Activated CD4-positive, alpha-beta T cell treated with anti-CD3 and anti-CD28 coated beads, Interleukin-10, Interleukin-2, amounts not matched to agents 100 ng/mL and 50 ng/mL, durations not matched to agents 16 hours and 8 hours (primary cell): ENCODE results near the gene PASK.
"Not testable (repeated sequence)": the region's sequence is repeated elsewhere in the genome, so short reads cannot be mapped to it uniquely, and the experiment has no call there.

Experiments
- DNase-seq: peaks from one replicate; pipeline ENCODE4 v3.0.0-alpha.2; 2020

PASK gene

GRCh38 chr2:241122376-241123002 is 26.8 kb downstream of the PASK start:
- DNase-seq, result no peak

- no peak for DNase-seq
Measured at GRCh38 chr2:241121008-241121407, 28.3 kb downstream of the PASK start.

DNA sequence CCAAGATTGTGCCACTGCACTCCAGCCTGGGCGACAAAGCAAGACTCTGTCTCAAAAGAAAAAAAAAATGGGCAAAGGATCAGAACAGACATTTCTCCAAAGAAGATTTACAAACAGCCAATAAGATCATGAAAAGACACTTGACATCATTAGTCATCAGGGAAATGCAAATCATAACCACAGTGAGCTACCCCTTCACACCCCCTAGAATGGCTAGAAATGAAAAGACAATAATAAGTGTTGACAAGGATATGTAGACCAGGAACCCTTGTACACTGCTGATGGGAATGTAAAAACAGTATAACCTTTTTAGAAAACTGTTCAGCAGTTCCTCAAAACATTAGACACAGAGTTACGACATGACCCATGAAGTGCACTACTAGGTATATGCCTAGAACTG is 28.8 kb downstream of the PASK start:
- no peak for DNase-seq

DNA sequence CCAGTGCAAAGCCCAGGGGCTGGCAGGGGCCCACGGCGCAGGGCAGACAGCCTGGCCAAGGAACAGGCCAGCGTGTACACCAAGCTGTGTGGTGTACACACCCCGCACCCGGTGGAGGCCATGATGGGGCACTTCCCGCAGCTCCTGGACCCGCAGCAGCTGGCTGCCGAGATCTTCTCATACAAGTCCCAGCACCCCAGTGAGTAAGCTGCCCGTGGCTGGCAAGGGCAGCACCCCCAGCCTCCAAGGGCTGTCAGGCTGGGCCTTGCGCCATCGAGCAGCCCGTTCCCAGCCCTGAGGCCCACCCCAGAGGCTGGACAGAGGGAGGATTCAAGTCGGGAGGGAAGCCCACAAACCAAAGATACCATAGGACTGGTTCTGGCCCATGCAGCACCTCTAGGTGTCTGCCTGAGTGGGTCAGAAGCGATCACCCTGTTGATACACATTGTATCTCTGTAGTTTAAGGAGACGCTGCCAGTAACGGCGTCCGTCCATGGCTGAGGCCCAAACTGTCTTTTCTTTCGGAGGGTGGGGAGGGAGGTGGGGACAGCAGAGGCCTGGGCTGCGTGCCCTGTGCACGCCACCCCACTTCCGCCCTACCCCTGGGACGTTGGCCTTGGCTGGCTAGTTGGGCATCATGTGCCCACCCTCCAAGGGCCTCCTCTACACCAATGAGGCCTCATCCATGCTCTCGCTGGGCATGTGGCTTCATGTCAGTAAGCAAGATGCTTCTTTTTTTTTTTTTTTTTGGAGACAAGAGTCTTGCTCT is 30.4 kb downstream of the PASK start:
- DNase-seq, result no peak

- DNase-seq, result no peak
Measured at GRCh38 chr2:241116606-241117560, 32.4 kb downstream of the PASK start.

DNA sequence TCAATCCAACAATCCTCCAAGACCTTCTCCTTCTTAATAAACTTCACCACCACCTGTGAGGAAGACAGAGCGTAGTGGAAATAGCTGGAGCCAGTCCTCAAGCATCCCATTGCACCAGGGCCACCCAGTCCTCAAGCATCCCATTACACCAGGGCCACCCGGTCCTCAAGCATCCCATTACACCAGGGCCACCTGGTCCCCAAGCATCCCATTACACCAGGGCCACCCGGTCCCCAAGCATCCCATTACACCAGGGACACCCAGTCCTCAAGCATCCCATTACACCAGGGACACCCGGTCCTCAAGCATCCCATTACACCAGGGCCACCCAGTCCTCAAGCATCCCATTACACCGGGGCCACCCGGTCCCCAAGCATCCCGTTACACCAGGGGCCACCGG is 33.9 kb downstream of the PASK start:
- DNase-seq, result no peak

DNA sequence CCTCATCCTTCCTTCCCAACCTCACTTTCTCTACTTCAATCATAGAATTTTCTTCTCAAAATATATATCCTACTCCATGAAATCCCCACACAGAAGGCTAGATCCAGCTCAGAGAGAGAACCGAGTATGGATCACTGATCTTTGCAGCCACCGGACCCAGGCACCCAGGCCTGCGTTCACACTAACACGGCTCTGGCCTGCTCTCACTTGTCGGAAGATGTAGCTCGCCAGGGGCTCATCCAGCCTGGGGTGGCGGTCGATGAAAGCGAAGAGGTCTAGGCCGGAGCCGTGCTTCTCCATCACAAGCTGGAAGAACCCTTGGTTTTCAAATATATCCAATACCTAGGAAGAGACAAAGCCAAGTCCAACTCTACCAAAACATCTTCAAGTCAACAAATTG is 34.4 kb downstream of the PASK start:
- no peak for DNase-seq

DNA sequence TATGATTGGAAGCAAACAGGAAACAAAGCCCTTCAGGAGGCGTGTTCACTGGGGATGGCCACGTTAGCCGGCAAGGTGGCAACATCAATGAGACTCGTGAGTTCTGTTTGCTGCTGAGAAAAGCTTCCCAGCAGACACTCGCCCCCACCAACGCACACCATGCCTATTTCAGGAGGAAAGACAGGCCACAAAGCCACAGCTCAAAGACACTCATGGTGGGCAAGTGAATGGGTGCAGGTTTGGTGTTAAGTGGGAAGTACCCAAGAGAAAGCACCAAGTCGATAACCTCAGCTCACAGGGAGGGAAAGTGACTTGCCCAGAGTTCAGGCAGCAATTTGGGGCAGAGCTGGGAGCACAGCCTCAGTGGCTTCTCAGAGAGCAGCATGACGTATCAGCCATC is 36.7 kb downstream of the PASK start:
- DNase-seq, result peak; percentile 28

- no peak for DNase-seq
Measured at GRCh38 chr2:241112046-241112445, 37.2 kb downstream of the PASK start.

GRCh38 chr2:241111440-241111805 is 37.8 kb downstream of the PASK start:
- no peak for DNase-seq

DNA sequence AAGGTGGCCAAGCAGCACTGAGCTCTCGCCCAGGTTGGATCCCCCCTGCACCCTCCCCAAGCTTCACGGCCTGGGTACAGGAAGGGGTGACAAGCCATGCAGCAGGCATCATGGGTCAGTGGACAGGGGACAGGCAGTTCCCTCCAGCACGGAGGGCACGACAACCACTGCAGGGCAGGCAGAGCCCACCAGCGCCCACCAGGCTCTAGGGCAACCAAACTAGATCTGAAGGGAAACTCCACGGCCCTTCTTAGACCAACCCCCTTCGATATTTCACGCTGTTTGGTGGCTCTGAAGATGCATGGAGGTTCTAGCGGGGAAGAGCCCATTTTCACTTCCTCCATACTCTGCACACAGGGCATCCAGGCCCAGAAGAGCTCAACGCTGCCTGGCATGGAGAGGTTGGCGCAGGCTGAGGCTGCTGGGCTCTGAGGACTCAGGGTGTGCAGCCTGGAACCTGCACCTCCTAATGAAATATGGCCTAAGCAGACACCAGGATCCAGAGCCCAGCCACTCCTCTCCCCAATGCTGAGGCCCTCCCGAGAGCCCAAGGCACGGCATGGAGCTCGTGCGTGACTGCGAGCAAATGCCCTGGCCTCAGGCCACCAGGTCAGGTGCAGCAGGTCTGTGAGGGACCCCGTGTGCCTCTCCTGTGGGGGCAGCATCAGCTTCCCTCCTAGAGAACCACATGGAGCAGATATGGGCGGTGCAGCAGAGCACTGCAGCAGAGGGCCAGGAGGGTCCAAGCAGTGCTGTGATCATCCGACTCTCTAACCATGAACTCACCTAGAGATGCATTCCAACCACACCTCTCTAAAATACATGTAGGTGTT is 38.4 kb downstream of the PASK start:
- DNase-seq, result no peak

DNA sequence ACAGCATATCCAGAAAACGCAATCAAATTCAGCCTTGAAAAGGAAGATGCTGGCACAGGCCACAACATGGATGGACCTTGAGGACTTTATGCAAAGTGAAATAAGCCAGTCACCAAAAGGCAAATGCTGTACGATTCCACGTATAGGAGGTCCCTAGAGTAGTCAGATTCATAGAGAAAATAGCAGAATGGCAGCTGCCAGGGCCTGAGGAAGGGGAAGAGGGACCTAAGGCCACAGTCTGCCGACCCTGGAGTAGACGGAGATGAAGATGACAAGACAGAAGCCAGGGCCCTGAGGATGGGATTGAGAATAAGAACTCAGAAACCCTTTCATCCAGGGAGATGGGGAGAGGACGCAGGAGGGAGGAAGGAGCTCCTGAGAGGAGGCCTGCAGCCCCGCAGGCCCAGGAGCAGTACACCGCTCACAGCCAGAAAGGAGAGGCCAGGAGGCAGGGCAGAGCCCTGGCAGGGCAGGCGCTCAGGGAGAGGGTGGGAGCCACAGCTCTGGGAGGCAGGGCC is 39.1 kb downstream of the PASK start:
- no peak for DNase-seq

DNA sequence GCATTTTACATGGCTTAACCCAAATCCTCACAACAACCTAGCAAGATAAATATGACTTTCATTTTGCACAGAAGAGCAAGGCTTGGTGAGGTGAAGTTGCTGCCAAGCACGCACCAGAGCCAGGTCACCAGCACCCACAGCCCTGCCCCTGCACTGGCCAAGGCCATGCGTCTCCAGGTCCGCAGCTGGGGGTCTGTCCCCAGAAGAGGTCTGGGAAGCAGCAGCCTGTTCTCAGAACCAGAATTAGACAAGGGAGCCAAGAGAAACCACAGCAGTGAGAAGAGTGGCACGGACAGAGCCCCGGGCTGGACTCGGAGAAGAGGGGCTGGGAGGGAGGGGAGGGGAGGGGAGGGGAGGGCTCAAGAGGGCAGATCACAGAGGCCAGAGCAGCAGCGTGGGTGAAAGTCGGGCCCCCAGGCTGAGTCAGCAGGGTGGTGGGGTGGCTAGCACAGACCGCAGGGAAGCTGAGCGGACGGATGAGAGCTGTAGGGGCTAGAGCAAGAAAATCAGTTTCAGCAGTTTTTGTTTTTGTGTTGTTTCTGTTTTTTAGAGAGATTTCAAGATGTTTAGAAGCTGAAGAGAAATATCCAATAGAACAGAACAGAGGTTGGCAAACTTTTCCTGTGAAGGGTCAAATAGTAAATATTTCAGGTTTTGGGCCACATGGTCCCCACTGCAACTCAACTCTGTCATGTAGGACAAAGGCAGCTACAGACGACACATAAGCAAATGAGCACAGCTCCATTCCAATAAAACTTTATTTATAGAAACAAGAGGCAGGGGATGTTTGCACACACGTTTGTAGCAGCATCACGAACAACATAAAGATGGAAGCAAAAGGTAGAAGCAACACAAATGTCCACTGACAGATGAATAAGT is 39.8 kb downstream of the PASK start:
- no peak for DNase-seq

GRCh38 chr2:241108271-241109209 is 40.7 kb downstream of the PASK start:
- peak; percentile 25 for DNase-seq

DNA sequence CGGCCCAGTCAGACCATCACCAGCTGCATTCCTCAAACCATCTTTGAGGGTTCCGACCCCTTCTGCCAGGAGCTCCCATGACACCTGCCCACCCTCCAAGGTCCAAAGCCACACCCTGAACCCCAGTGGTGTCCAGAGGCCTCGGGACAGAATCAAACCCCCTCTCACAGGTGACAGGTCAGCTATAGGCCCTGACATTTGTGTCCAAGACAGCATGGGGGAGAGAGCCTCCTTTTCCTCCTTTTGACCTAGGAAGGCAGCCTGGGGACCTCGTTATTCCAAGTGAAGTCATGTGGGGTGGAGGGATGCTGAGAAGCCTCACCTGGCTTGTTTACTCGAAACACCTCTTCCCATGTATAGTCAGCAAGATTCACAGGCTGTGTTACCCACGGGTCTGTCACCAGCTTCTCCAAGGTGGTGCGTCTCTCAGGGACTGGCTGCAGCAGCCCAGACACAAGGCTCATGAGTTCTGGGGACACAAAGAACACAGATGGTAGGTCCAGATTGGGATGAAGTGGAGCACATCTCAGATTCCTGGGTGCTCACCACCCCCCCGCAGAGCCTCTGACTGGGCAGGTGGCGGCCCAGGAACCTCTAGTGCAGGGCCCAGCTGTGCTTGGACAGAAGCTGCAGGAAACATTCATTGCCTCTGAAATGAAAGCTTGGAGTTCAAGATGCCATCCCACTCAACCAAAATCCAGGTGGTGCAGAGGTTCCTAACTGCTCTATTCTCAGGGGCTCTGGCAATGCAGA is 42.1 kb downstream of the PASK start:
- no peak for DNase-seq

- no peak for DNase-seq
Measured at GRCh38 chr2:241105641-241106040, 43.6 kb downstream of the PASK start.

DNA sequence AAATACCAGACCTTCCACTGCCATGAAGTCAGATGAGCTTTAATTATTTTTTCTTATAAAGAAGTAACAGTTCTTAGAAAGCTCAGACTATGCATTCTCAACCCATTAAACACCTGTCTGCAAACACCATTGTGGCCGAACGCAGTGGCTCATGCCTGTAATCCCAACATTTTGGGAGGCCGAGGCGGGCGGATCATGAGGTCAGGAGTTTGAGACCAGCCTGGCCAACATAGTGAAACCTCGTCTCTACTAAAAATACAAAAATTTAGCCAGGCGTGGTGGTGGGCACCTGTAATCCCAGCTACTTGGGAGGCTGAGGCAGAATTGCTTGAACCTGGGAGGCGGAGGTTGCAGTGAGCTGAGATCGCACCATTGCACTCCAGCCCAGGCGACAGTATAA is 44.7 kb downstream of the PASK start:
- not testable (repeated sequence) for DNase-seq

DNA sequence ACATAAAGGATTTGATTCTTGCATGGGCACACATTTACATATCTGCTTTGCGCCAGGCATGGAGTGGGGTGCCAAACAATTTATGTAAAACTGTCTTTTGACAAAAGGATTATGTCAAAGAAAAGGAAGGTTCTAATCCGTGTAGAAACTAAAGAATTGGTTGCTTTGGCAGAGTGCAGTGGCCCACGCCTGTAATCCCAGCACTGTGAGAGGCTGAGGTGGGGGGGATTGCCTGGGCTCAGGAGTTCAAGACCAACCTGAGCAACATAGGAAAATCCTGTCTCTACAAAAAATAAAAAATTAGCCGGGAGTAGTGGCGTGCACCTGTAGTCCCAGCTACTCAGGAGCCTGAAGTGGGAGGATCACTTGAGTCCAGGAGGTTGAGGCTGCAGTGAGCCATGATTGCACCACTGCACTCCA is 46.1 kb downstream of the PASK start:
- DNase-seq, result no peak

GRCh38 chr2:241102239-241102803 is 47.0 kb downstream of the PASK start, which contains the start of gene MTERF4:
TSS of gene MTERF4 (minus strand) at chr2:241102287. CDS start at chr2:241102273, 14 bp downstream.
- peak; percentile 92 for DNase-seq
